ENCODE data around the gene PHLPP1. TPM values are rescaled to one million over a fixed set of nuclear protein-coding genes. Genes with fewer than 3 reads are reported as not detected.

Gene PHLPP1
- total RNA-seq, 1 experiment from 2014 or later, result 14.7 TPM

DNA sequence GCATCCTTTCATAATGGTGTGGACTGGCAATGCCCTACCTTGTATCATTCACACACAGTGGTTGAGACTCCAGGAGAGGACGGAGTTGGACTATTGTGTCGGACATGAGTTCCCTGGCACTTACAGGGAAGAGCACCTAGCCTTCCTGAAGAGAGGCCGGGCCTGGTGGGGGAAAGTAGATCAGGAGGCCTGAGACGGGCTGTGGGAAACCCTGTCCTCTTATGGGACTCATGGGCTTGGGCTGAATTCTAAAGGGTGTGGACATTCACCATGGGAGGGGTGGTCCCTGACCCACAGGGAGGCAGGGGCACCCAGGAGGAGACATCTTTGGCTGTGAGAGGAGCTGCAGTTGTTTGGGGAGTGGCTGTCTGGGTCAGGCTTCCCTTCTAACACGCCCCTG, 286.5 kb downstream of the PHLPP1 start (continued):
- no peak for TF ChIP-seq POLR2A (IDR thresholded peaks at IDR 0.05; ENCODE audit: borderline replicate concordance, extremely low read depth, insufficient read depth, insufficient read length)

DNA sequence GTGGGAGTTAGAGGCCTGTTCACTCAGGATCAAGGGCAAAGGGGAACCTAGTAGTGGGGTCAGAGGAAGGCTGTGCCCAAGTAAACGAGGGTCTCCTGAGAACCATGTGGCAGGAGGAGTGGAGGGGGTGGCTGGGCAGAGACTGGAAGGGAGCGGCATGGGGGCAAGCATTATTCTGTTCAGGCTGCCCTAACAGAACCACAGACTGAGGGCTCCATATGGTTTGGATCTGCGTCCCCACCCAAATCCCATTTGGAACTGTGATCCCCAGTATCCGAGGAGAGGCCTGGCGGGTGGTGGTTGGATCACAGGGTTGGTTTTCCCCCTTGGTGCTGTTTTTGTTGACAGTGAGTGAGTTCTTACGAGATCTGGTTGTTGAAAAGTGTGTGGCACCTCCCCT, 287.0 kb downstream of the PHLPP1 start:
- POLR2A ChIA-PET, result no interaction called here
- Histone ChIP-seq H3K4me1 (ENCODE audit: control insufficient read depth in 1 of 2, insufficient read depth in 2 of 2, low read length in 2 of 2) (no peaks in the 10 kb centered on the region), H3K27me3 (ENCODE audit: insufficient read depth, low read length) (no peaks in the 10 kb centered on the region), H3K9me3 (ENCODE audit: control insufficient read depth in 1 of 2, insufficient read depth in 1 of 2, low read depth in 1 of 2, low read length in 2 of 2) (no peaks in the 10 kb centered on the region), H4K20me1 (ENCODE audit: insufficient read depth) (no peaks in the 10 kb centered on the region), H3K4me2 (ENCODE audit: low read length) (no peak overlapping the region), H2AFZ (ENCODE audit: low read depth, low read length, poor library complexity, severe bottlenecking) (no peak overlapping the region), H3K36me3 (ENCODE audit: control insufficient read depth in 1 of 2, insufficient read depth in 2 of 2, low read length in 2 of 2) (no peaks in the 10 kb centered on the region), H3K79me2 (ENCODE audit: insufficient read depth, low read length) (no peaks in the 10 kb centered on the region), H3K9ac (ENCODE audit: low read length) (no peak overlapping the region), H3K9me2 (ENCODE audit: insufficient read depth) (no peaks in the 10 kb centered on the region), H3K27ac (ENCODE audit: low read depth, low read length) (no peak overlapping the region), H3K4me3 (replicated peaks in 1 of 2; ENCODE audit: low read depth in 1 of 2, low read length in 2 of 2) (no peak overlapping the region)
- intact Hi-C loops (cut with micrococcal nuclease), result no loop called here
- ATAC-seq (no peak), DNase-seq (ENCODE audit: low read depth, low spot score) (no peak)
- RAD21 ChIA-PET (ENCODE audit: low non-redundant PET in 1 of 2, low total read pairs in 2 of 2, uncharacterized antibody in 2 of 2, unreplicated experiment in 2 of 2), result no interaction called here
- no TSS peak for BruUV-seq (replicated peaks)
- CTCF ChIA-PET, result no interaction called here
- TF ChIP-seq EGR1 (IDR thresholded peaks at IDR 0.05; ENCODE audit: low read depth) (no peak), MAX (IDR thresholded peaks at IDR 0.05) (no peak), RAD21 (IDR thresholded peaks at IDR 0.05; ENCODE audit: low read depth) (no peak), JUND (IDR thresholded peaks at IDR 0.05) (no peak), SRF (IDR thresholded peaks at IDR 0.05; ENCODE audit: low read depth) (no peak), ATF3 (IDR thresholded peaks at IDR 0.05) (no peak), FOSL1 (IDR thresholded peaks at IDR 0.05; ENCODE audit: low read depth) (no peak), SIN3A (IDR thresholded peaks at IDR 0.05; ENCODE audit: low read depth) (no peak), EZH2phosphoT487 (IDR thresholded peaks at IDR 0.05; ENCODE audit: borderline replicate concordance) (no peak), ZFX (IDR thresholded peaks at IDR 0.05) (no peak), CEBPB (IDR thresholded peaks at IDR 0.05; ENCODE audit: low read depth) (no peak), EZH2 (IDR thresholded peaks at IDR 0.05) (no peak), POLR2A (IDR thresholded peaks at IDR 0.05; ENCODE audit: borderline replicate concordance, extremely low read depth, insufficient read depth, insufficient read length) (no peak), REST (IDR thresholded peaks at IDR 0.05; ENCODE audit: low read depth) (no peak)

Data from HCT116 (cell line).